NOMO-1 treated with dmso at 0.1 percent for 144 hours (cell line): ENCODE measurements around the gene DIS3L2.
A peak's percentile ranks its signal among the peaks of the same experiment; 100 is the strongest.
"Not testable (repeated sequence)": the region's sequence is repeated elsewhere in the genome, so short reads cannot be mapped to it uniquely, and the experiment has no call there.

Source experiments
- DNase-seq: peaks from one replicate; lab custom pipeline; 2025; ENCODE audit not compliant: unreplicated experiment; lab: John Stamatoyannopoulos, UW

The DIS3L2 gene

GRCh38 chr2:232341739-232342126 is 380.2 kb downstream of the DIS3L2 start:
- DNase-seq = no peak

GRCh38 chr2:232342635-232343565 is 381.4 kb downstream of the DIS3L2 start:
- DNase-seq = no peak

GRCh38 chr2:232343821-232344220 is 382.3 kb downstream of the DIS3L2 start:
- no peak for DNase-seq

GRCh38 chr2:232345251-232345650 is 383.7 kb downstream of the DIS3L2 start:
- no peak for DNase-seq

DNA sequence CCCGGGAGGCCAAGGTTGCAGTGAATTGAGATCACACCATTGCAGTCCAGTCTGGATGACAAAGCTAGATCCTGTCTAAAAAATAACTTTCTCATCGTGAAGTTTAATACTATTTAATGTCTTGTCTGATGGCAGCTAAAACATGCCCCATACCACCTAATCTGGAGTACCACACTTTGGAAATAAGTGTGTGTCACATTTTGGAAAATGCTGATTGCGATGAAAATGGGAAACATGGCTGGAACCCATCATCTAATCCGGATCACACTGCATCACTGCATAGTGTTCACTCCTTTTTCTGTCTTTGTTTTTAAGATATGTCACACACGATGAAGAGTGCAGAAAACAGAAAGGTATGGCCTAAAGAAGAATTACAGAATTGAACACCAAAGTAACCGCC is 385.9 kb downstream of the DIS3L2 start:
- no peak for DNase-seq

- no peak for DNase-seq
Observed at GRCh38 chr2:232348936-232349335, 387.4 kb downstream of the DIS3L2 start.

DNA sequence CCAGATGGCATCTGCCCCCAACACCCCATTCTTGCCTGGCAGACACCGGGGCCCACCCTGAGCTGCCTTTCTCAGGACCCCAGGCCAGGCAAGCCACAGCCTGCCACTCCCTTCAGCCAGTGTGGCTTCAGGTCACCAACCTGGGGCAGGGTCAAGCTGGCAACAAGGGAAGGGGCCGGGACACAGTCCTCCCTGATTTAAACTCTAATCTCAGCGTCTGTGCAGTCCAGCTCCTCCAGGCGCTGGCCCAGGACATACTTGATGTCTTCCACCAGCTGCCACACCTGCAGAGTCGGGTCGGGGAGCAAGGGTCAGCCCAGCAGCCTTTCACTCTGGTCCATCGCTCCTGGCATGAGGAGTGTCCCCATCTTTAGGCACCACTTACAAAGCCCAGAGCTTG is 388.0 kb downstream of the DIS3L2 start:
- no peak for DNase-seq

DNA sequence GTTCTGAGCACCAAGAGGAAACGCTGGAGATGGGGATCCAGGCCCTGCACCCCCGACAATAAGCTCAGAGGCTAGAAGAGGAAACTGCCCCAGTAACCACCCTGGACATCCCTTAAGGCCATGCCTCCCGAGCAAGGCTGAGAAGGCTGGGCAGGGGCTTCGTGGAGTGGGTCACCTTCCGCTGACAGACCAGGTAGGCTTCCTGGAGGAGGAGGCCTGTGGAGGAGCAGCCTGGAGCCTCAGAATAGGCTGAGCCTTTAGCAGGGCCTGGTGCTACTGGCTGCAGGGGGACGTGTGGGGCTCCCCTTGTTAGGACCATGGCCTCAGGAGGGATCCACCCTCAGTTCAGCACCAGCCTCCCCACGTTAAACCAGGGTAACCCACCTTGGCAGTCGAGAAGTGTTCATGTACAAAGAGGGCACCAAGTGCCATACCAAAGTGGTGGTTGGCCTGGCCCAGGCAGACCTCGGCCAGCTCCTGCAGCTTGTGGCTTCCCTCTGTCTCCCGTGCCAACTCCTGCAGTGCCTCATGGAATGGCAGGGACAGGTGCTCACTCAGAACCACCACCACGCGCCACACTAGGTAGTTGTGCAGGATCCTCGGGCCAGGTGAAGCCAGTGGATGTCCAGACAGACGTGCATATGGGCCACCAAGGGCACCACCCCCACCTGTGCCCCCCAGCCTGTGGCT is 388.6 kb downstream of the DIS3L2 start:
- no peak for DNase-seq

- no peak for DNase-seq
Observed at GRCh38 chr2:232350804-232351685, 389.5 kb downstream of the DIS3L2 start.

DNA sequence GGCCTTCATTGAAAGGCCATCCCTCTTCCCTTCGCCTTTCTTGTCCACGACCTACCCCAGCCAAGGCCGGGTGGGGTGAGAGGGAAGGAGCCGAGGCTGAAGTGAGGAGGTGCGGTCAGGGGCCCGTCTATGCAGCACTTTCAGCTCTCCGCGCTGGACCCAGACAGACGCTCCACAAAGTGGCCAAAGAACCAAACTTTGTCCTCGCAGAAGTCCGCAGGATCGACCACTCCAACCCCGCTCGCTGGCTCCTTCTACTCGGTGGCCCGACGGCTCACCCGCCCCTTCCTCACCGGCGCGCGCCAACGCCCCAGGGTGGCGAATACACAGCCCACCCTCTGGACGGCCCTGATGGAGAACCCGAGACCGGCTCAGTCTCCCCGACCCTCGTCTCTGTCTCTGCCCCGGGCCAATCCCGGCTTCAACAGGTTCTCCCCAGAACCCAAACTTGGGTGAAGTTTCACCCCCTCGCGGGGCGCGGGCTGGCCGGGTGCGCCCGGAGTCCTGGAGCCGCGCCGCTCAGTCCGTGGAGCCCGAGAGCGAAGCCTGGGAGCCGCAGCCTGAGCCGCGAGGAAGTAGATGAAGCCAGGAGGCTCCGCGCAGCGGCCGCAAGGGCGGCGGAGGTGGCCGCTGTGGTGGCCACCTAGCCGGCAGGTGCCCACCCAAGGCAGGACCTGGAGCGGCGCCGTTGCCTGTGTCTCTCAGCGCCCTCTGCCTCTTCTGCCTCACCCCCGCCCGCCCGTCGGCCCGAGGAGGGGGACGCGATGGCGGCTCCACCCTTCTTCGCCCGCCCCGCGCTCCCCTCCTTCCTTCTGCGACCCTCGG is 390.4 kb downstream of the DIS3L2 start:
- no peak for DNase-seq

DNA sequence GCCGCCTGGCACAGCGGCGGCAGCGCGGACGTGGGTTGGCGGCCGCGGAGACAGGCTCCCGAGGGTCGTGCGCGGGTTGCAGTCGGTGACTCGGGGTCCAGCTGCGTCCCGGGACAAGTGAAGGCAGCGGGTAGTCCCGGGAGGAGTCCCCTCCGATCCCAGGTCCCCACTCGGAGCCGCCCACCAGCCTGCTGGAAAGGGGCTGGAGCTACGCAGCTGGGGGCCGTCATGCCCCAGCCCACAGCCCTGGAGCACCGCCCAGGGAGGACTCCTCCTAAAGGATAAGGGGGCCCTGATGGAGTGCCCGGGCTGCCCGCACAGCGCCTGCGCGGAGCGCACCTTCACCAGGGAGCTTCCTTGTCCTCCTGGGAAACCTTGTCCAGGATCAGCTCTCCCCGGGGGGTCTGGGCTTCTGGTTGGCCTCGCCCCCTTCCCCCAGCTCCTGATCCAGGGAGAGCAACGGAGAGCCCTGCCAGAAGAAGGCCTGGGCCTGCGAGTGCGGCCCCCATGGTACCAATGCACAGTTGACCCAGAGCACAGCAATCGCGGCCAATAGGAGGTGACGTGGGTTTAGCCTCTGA is 391.1 kb downstream of the DIS3L2 start:
- DNase-seq = no peak

DNA sequence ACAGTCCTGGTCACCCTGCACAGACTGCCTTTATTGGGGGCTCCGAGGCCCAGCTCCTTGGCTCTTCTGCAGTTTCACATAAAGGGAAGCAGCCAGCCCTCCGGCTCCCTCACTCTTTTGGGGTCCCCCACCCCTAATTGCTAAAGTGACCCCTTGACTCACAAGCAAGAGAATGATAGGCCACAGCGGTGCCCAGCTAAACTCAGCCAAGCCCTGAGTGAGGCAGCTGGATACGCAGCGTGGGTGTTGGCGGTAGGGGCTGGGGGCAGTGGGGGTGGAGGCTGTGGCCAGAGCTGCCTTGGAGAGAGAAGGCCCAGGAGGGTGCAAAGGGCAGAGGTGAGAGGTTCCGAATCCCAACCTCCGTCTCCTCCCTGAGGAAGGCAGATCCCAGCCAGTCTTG is 391.6 kb downstream of the DIS3L2 start:
- no peak for DNase-seq

DNA sequence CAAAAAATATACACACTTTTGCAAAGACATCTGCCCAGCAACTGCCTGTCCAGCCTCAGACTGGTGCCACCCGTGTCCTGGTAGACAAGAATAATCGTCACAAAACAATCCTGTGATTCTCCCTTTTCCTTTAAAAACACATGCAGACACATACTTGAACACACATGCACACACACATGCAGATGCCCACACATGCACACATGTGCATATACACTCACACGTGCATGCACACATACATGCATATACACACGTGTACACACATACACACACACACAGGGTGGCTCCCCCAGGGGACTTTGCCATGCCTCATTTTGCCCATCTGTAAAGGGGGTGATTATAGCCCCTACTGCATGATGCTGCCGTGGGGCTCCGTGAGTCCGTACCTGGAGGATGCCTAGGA is 392.1 kb downstream of the DIS3L2 start:
- DNase-seq = no peak

DNA sequence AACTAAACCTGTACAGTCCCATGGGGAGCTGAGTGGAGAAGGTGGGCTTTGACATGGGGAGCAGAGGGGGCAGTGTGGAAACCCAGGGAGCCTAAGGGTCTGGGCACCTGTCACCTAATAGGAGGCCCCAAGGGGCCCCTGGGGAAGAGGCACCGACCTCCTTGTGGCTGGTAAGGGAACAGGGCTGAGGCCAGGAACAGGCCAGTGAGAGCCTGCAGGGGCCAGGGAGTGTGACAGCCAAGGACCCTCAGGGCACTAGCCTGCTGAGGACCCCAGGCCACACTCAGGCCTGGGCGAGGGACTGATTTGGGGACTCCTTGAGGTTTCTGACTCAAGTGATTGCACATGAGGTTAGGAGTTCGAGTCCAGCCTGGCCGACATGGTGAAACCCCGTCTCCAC is 392.6 kb downstream of the DIS3L2 start:
- DNase-seq = no peak

DNA sequence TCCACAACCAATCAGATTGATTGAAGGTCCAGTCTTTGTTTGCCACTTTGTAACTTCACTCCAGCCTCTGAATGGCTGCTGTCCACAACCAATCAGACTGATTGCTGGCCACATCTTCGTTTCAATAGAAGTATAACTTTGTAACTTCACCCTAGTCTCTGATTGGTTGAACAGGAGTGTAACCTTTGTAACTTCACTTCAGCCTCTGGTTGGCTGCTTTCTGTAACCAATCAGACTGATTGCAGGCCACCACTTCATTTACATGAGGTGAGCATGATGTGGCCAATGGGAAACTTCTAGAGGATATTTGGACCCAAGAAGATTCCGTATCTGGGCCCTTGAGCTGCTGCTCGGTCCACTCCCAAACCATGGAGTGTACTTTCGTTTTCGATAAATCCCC is 400.1 kb downstream of the DIS3L2 start:
- no peak for DNase-seq

GRCh38 chr2:232362174-232362900 is 400.8 kb downstream of the DIS3L2 start:
- no peak for DNase-seq

GRCh38 chr2:232363064-232363783 is 401.7 kb downstream of the DIS3L2 start:
- not testable (repeated sequence) for DNase-seq

DNA sequence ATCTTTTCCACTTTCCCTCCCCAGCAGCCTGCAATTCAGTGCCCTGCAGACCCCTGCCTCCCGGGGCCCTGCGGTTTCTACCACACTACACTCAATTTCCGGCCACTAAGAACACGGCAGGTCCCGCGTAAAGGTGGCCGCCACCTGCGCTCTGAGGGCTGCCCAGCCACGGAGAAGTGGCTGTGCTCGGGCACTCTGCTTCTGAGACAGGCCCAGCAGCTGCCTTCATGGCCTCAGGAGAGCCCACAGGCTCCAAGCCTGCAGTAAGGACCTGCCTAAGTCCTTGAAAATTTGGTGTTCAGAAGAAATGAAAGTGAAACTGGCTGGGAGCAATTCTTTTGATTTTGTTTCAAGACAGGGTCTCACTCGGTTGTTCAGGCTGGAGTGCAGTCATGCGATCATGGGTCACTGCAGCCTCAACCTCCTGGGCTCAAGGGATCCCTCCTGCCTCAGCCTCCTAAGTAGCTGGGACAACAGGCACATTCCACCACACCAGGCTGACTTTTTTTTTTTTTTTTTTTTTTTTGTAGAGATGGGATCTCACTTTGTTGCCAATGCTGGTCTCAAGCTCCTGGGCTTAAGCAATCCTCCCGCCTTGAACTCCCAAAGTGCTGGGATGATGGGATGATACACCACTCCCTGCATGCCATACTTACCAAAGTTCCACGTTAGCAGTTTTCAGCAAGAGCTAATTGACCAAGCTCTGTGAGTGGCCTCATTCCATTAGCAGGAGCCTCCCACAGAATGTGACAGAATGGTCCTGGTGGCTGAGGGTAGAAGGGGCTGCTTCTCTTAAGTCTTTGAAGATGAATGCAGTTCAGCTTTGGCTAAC is 402.5 kb downstream of the DIS3L2 start:
- DNase-seq = peak; percentile 2
